ENCODE data around the gene LCA5.

- TF ChIP-seq CTCF (IDR thresholded peaks at IDR 0.05) (no peak), POLR2A (IDR thresholded peaks at IDR 0.05) (no peak)
Observed at GRCh38 chr6:79551401-79551800, 14.2 kb upstream of the LCA5 start.
